ENCODE results near the gene VOPP1.

DNA sequence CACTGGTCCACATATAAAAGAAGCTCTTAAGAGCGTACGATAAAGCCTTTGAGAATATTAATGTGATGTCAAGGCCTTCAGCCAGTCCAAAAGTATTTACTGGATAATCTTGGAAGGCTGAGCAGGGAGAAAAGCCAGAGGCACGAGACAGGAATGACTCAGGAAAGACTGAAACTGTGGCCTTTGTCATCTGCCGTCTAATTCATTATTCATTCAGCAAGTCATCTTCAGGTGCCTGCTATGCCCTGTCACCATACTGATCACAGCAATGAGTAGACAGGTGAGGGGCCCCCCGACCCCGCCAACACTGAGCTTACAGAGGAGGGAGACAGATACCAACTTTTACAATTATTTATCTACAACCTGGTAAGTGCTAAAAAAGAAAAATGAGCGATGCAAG lies 78.9 kb downstream of the VOPP1 start:
- TF ChIP-seq JUN (CRISPR knock-in tag; IDR thresholded peaks at IDR 0.05) (no peak), ARNT (IDR thresholded peaks at IDR 0.05) (no peak), ZNF605 (CRISPR knock-in tag; IDR thresholded peaks at IDR 0.05) (no peak), SALL2 (CRISPR knock-in tag; IDR thresholded peaks at IDR 0.05) (no peak)
- TF ChIP-seq, protein P1, sequence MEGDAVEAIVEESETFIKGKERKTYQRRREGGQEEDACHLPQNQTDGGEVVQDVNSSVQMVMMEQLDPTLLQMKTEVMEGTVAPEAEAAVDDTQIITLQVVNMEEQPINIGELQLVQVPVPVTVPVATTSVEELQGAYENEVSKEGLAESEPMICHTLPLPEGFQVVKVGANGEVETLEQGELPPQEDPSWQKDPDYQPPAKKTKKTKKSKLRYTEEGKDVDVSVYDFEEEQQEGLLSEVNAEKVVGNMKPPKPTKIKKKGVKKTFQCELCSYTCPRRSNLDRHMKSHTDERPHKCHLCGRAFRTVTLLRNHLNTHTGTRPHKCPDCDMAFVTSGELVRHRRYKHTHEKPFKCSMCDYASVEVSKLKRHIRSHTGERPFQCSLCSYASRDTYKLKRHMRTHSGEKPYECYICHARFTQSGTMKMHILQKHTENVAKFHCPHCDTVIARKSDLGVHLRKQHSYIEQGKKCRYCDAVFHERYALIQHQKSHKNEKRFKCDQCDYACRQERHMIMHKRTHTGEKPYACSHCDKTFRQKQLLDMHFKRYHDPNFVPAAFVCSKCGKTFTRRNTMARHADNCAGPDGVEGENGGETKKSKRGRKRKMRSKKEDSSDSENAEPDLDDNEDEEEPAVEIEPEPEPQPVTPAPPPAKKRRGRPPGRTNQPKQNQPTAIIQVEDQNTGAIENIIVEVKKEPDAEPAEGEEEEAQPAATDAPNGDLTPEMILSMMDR (CRISPR knock-in tag; IDR thresholded peaks at IDR 0.05), result no peak

Measured in HepG2 (cell line).